ENCODE measurements around the gene VWDE. TPM values are rescaled to one million over a fixed set of nuclear protein-coding genes. Genes with fewer than 3 reads are reported as not detected.

The VWDE gene
- total and polyA plus RNA-seq, 10 of the 15 experiments (the other 5 are each of a cell fraction or from before 2014, with no cell fraction given), result 0.74 to 2.1 (median 1.3) TPM

GRCh38 chr7:12401538-12402364 lies 1.9 kb downstream of the VWDE start (continued):
- no peak for TF ChIP-seq CTCF (IDR thresholded peaks at IDR 0.05 in 2 of 3, conservative IDR thresholded peaks at IDR 0.05 in 1 of 3; ENCODE audit: control insufficient read depth in 2 of 3, extremely low read depth in 1 of 3, insufficient read depth in 1 of 3, low read depth in 3 of 3, low read length in 3 of 3)
- no peak for TF ChIP-seq HDGF (IDR thresholded peaks at IDR 0.05)

GRCh38 chr7:12398186-12398585 lies 5.5 kb downstream of the VWDE start:
- H3K36me3 ChIP-seq (ENCODE audit: control insufficient read depth in 2 of 2, insufficient read depth in 2 of 2, low read length in 1 of 2), result no peaks in the 10 kb centered on the region
- FAIRE-seq, result no peak
- peaks cover 0 to 2% of the 10 kb centered on the region in 2 experiments; a peak in 1 of 4 replicates for H3K27me3 ChIP-seq (replicated peaks in 1 of 2; ENCODE audit: control insufficient read depth in 2 of 2, insufficient read depth in 2 of 2, low read length in 1 of 2)
- ChIA-PET POLR2A (no interaction called here), RAD21 (ENCODE audit: unreplicated experiment) (no interaction called here), CTCF (no interaction called here), SMC1A (ENCODE audit: uncharacterized antibody, unreplicated experiment) (no interaction called here)
- intact Hi-C loops (cut with micrococcal nuclease; ENCODE audit: unreplicated experiment), result no loop called here
- ATAC-seq, result no peak
- DNase-seq (ENCODE audit: low read depth, low spot score), result no peak
- H3K4me3 ChIP-seq, result no peak overlapping the region
- no TSS peak for BruUV-seq (replicated peaks)
- H3K4me1 ChIP-seq (ENCODE audit: control insufficient read depth, insufficient read depth, low read length), result no peaks in the 10 kb centered on the region
- H3K27ac ChIP-seq (ENCODE audit: control insufficient read depth, insufficient read depth), result no peak overlapping the region
- H2AFZ ChIP-seq (ENCODE audit: control insufficient read depth, low read depth, low read length), result no peak overlapping the region
- H4K20me1 ChIP-seq (ENCODE audit: control insufficient read depth, insufficient read depth), result no peaks in the 10 kb centered on the region
- no peaks in the 10 kb centered on the region for H3K79me2 ChIP-seq (ENCODE audit: control insufficient read depth, insufficient read depth, low read length)
- in situ Hi-C loops (cut with MboI), result no loop called here
- no peak overlapping the region for H3K9ac ChIP-seq (ENCODE audit: control insufficient read depth, insufficient read depth, low read length)
- no peaks in the 10 kb centered on the region for H3K9me3 ChIP-seq (replicated peaks; ENCODE audit: control insufficient read depth, insufficient read depth, low read length)
- H3K4me2 ChIP-seq (ENCODE audit: control insufficient read depth, insufficient read depth), result no peak overlapping the region
- TF ChIP-seq RCOR1 (conservative IDR thresholded peaks at IDR 0.05; ENCODE audit: low read depth, low read length), result no peak
- no peak for TF ChIP-seq ATF3 (IDR thresholded peaks at IDR 0.05; ENCODE audit: borderline replicate concordance, extremely low read depth, low read depth, low read length)
- no peak for TF ChIP-seq ZBTB4 (CRISPR knock-in tag; IDR thresholded peaks at IDR 0.05)
- no peak for TF ChIP-seq EGR1 (IDR thresholded peaks at IDR 0.05; ENCODE audit: borderline replicate concordance in 1 of 2, low read depth in 2 of 2, low read length in 2 of 2)
- TF ChIP-seq STAT3 (IDR thresholded peaks at IDR 0.05; ENCODE audit: low read depth, low read length), result no peak
- TF ChIP-seq NFIC (IDR thresholded peaks at IDR 0.05; ENCODE audit: low read depth, low read length), result no peak
- no peak for TF ChIP-seq ZBTB40 (IDR thresholded peaks at IDR 0.05; ENCODE audit: borderline replicate concordance)
- TF ChIP-seq NR2C2 (IDR thresholded peaks at IDR 0.05; ENCODE audit: borderline replicate concordance, control insufficient read depth, insufficient read length, low read depth), result no peak
- no peak for TF ChIP-seq ZZZ3 (IDR thresholded peaks at IDR 0.05; ENCODE audit: control insufficient read depth, insufficient read length, low read depth)
- TF ChIP-seq TCF7 (IDR thresholded peaks at IDR 0.05; ENCODE audit: borderline replicate concordance), result no peak

All from GM12878 (cell line).